Right cardiac atrium (tissue), 5 donors: ENCODE data around the gene DOK5. TPM values are rescaled to one million over a fixed set of nuclear protein-coding genes. Genes with fewer than 3 reads are reported as not detected.

Source experiments
- ATAC-seq, 2 donors: fragments of 200-7000 bp; cut with Tn5 transposase; one replicate each; pipeline versions ENCODE4 v1.8.0 to v1.9.1; 2020; ENCODE audit warnings: moderate library complexity in 2 of 2, mild to moderate bottlenecking in 1 of 2
- DNase-seq, 3 donors: peaks; one replicate each; pipeline ENCODE4 v3.0.0-alpha.2; 2020
- H3K27ac ChIP-seq: one replicate; pipeline ENCODE4 v1.5.1; 2013; ENCODE audit warnings: mild to moderate bottlenecking, low read length, control low read depth, moderate library complexity
- H3K27me3 ChIP-seq: one replicate; pipeline ENCODE4 v1.6.1; 2013; ENCODE audit not compliant: control insufficient read depth, insufficient read depth
- H3K4me1 ChIP-seq: one replicate; pipeline ENCODE4 v1.6.1; 2013; ENCODE audit warnings: low read length; ENCODE audit not compliant: control insufficient read depth, insufficient read depth
- H3K4me3 ChIP-seq: one replicate; pipeline ENCODE4 v1.5.1; 2013; ENCODE audit warnings: low read length, control low read depth
- H3K9me3 ChIP-seq: one replicate; pipeline ENCODE4 v1.6.1; 2013; ENCODE audit warnings: low read length; ENCODE audit not compliant: control insufficient read depth
- WGBS: extraction: QIAGEN DNeasy Blood & Tissue Kit; methylation state at CpG from one replicate; pipeline ENCODE4 v1.1.7; 2013; 5-methylcytosine and 5-hydroxymethylcytosine counted together
- intact Hi-C, 4 donors: fragments of 100-400 bp; cut with DNase I; formaldehyde crosslinking; loops; one replicate each; pipeline versions ENCODE4 v1.11.0 to v1.14.0; 2022 to 2023
- polyA plus RNA-seq: library from polyadenylated mRNA; stranded (reverse); fragments of 200-250 nt; gene quantifications from one replicate; pipeline ENCODE4 v1.2.3, GENCODE V29; 2013
- total RNA-seq, 4 donors: library from RNA; stranded (reverse); fragmentation: NEBNext Ultra II Directional; extraction: Animal tissue kit (Norgen Biotek cat#: 25700); gene quantifications; one replicate each; pipeline ENCODE4 v1.2.1, GENCODE V29; 2021
- donor health status: healthy with polysubstance abuse.
- donor health status: DM: no; HTN: yes; CAD: no.
- donor health status: DM: no; HTN: no; CAD: no.
- donor health status: DM: no; HTN: yes; CAD: no; lungs with severe emphysema.
- donor health status: DM: yes; HTN: yes; CAD: no.

The DOK5 gene
- total and polyA plus RNA-seq, 5 donors, result 10.6 to 20.2 (median 16.0) TPM

DNA sequence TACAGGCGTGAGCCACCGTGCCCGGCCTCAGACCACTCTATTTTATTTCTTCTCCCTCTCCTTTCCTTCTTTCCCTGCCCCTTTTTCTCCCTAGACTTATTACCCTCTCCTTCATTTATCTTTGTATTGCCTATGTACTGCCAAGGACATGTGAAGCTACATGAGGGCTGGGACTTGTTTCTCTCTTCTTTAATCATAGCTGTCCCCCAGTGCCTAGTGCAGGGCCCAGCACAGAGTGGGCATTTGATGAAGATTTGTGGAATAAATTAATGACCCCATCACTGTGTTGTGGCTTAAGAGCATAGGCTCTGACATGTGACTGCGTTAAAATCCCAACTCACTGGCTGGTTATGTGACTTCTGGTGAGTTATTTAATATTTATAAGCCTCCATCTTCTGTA lies 6.0 kb downstream of the DOK5 start:
- H3K27ac ChIP-seq, result no peak overlapping the region
- H3K4me1 ChIP-seq, result no peaks in the 10 kb centered on the region
- WGBS, result 96% methylated on average over 4 of the region's 4 CpGs
- no peak overlapping the region for H3K4me3 ChIP-seq
- DNase-seq, result peak in 1 of 3 donors; percentile 2
- H3K9me3 ChIP-seq, result no peaks in the 10 kb centered on the region
- intact Hi-C loops, result no loop called here
- ATAC-seq, result no peak
- H3K27me3 ChIP-seq, result no peaks in the 10 kb centered on the region

DNA sequence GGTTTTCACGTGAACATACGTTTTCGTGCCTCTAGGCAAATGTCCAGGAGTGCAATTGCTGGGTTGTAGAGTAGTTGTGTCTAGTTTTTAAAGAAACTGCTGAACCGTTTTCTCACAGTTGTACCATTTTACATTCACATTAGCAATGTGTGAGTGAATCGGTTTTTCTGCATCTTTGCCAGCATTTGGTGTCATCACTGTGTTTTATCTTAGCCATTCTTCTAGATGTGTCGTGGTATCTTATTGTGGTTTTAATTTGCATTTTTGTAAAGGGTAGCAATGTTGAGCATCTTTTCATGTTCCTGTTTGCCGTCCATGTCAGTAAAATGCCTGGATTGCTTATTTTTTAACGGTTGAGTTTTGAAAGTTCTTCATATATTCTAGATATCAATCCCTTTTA lies 10.2 kb downstream of the DOK5 start:
- DNase-seq (no peak), ATAC-seq (no peak)
- H3K4me1 ChIP-seq, result no peaks in the 10 kb centered on the region
- 84% methylated on average over 8 of the region's 8 CpGs for WGBS
- H3K4me3 ChIP-seq, result no peak overlapping the region
- intact Hi-C loops, result no loop called here
- H3K9me3 ChIP-seq, result no peaks in the 10 kb centered on the region
- H3K27ac ChIP-seq, result no peak overlapping the region
- no peaks in the 10 kb centered on the region for H3K27me3 ChIP-seq

DNA sequence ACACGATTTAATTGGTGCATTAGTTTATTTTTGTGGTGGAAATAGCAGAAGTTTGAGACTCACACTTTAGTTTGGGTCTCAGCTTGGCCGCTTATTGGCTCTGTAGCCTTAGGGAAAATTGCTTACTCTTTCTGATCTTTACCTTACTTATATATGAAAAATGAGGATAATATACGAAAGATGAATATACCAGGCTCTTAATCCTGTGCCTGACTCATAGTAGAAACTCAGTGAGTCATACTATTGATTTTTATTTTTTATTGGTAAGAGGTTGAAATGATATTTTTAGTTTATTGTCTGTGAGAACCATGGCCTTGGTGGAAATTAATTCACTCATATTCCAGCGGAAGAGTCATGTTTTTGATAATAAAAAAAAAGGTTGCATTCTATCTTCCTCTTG lies 11.2 kb downstream of the DOK5 start:
- no peaks in the 10 kb centered on the region for H3K27me3 ChIP-seq
- ATAC-seq (no peak), DNase-seq (no peak)
- no peak overlapping the region for H3K4me3 ChIP-seq
- 95% methylated on average over 4 of the region's 4 CpGs for WGBS
- intact Hi-C loops, result no loop called here
- H3K9me3 ChIP-seq, result no peaks in the 10 kb centered on the region
- no peaks in the 10 kb centered on the region for H3K4me1 ChIP-seq
- H3K27ac ChIP-seq, result no peak overlapping the region

DNA sequence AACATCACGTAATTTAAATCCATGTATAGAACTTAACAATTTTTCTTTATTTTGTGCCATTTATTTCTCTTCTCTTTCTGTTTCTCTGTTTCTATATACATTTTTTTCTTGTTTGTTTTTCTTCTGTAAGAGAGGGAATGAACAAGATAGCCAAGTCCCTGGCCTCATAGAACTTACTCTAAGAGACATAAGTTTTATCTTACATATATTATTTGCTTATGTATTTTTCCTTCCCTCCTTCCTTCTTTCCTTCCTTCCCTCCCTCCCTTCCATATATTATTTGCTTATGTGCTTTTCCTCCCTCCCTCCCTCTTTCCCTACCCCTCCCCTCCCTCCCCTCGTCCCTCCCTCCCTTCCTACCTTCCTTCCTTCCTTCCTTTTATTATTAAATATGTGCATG lies 13.0 kb downstream of the DOK5 start:
- Histone ChIP-seq H3K27ac (no peak overlapping the region), H3K4me3 (no peak overlapping the region), H3K27me3 (no peaks in the 10 kb centered on the region), H3K4me1 (no peaks in the 10 kb centered on the region), H3K9me3 (no peaks in the 10 kb centered on the region)
- WGBS, result 79% methylated on average over 2 of the region's 2 CpGs
- intact Hi-C loops, result no loop called here
- DNase-seq (no peak), ATAC-seq (no peak)

DNA sequence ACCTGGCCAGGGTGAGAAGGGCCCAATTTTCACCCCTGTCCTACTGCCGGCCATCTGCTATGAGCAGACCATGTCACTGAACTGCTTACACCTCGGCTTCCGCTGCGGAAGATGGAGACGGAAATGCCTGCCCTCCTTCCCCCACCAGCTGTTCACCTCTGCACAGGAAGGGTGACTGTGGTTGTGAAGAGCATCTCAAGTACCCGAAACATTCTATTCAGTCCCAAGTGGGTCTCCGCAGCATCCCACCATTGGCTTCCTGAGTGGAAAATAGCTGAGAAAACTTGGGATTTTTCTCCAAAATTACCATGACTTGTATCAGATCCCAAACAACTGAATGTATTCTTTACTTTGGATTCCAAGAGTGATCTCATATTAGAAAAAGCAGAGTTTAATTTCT lies 16.1 kb downstream of the DOK5 start:
- Histone ChIP-seq H3K4me3 (no peak overlapping the region), H3K9me3 (no peaks in the 10 kb centered on the region), H3K4me1 (no peaks in the 10 kb centered on the region), H3K27me3 (no peaks in the 10 kb centered on the region), H3K27ac (no peak overlapping the region)
- ATAC-seq, result no peak
- 75% methylated on average over 7 of the region's 7 CpGs for WGBS
- intact Hi-C loops, result no loop called here
- DNase-seq, result no peak

DNA sequence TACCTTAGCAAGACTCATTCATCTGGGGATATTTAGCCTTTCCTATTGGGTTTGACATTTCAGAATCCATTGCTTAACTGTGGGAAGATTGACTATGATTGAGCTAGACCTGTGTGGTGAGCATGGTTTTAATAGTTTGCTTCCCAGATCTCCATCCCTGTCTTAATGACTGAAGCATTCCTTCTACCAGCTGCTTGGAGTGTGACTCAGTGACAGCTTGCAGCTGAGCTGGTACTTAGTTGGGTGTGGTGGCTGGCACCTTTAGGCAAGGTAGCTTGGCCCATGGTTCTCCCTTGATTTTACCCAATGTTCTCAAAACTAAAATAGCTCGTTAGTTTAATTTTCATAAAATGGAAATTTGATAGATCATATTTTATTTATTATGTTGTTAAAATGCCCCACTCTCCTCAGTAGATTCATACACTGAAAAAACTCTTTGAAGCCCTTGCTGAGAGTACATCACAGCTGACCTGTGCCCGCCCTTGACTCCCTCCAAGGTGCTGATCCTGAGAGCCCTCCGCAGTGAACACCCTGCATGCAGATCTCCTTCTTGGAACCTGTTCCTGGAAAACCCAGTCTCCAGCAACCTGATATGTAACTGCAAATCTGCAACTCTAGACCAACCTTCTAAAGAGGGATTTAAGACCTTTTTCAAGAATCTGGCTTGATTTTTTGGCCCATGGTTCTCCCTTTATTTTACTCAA lies 19.1 kb downstream of the DOK5 start:
- no peaks in the 10 kb centered on the region for H3K27me3 ChIP-seq
- intact Hi-C loops, result no loop called here
- ATAC-seq, result no peak

DNA sequence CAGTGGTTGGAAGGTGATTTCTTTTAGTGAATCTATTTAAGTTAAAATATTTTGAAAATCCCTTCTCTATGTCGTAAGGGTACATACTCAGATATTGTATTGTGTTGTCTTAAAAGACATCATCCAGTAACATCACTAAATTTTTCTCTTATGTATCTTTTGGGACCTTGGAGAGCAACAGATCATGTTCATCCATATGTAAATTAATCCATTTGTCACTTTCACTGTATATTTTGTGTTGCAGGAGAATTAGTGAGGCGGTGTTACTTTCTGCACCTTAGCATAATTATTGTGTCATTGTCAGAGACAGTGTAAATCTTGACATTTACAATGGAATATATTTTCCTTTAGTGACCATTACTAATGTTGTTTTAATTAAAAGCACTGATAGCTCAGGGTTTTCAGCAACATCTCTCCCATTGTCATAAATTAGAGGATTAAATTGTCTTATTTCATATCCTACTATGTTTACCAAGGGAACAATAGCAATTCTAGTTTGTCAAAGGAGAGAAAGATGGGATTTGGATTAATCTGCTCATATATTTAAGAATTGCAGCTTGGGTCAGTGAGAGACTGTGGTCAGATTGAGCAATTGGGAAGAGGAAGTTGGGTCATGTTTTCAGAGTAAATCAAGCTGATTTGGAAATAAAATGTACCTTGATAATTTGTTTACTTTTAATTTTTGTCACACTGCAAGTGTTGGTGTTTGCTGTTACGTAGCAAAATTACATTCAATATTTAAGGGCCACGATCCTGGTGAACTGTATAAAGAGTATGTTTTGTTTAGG lies 22.7 kb downstream of the DOK5 start:
- Histone ChIP-seq H3K27me3 (no peaks in the 10 kb centered on the region), H3K4me3 (no peak overlapping the region), H3K27ac (no peak overlapping the region), H3K9me3 (no peaks in the 10 kb centered on the region), H3K4me1 (no peaks in the 10 kb centered on the region)
- intact Hi-C loops, result no loop called here
- WGBS, result 92% methylated on average over 4 of the region's 4 CpGs
- ATAC-seq (no peak), DNase-seq (no peak)

More for the DNA sequence above, 19.1 kb downstream of the DOK5 start:
- Histone ChIP-seq H3K9me3 (no peaks in the 10 kb centered on the region), H3K4me1 (no peaks in the 10 kb centered on the region), H3K27ac (no peak overlapping the region), H3K4me3 (no peak overlapping the region)
- 88% methylated on average over 3 of the region's 3 CpGs for WGBS
- DNase-seq, result no peak

DNA sequence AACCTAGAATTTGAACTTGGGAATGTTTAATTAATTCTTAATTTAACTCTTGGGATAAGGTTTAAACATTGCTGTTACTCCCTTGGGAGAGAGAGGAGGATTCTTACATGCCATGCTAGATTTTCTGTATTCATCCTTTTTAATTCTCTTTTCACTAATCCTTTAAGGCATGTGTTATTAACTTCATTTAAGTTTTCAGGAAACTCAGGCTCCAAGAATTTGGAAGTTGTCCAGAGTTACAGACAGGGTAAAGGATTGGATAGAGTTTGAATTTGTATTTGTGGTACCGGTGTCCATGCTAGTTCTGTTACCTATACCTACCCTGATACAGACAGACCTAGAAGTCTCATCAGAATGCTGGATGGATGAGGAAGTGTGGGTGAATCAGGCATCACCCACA lies 23.7 kb downstream of the DOK5 start:
- Histone ChIP-seq H3K4me3 (no peak overlapping the region), H3K9me3 (no peaks in the 10 kb centered on the region), H3K27me3 (no peaks in the 10 kb centered on the region), H3K4me1 (no peaks in the 10 kb centered on the region), H3K27ac (no peak overlapping the region)
- WGBS, result 91% methylated on average over 1 of the region's 1 CpG
- intact Hi-C loops, result no loop called here
- DNase-seq, result no peak
- no peak for ATAC-seq

DNA sequence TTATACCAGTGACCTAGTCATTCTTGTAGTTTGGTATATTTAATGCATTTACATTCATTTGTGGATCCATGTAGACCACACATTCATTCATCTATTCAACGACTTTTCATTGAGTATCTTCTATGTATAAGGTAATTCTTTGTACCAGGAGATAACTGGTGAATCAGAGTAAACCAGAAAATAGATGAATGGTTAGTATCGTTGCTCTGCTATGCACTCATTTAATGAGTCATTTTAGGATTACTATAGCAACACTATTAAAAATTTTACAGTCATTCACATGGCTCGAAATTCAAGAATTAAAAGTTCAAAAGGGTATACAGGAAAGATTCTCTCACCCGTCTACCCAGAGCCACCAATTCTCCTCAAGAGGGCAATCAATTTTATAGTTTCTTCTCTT lies 26.8 kb downstream of the DOK5 start:
- Histone ChIP-seq H3K4me1 (no peaks in the 10 kb centered on the region), H3K27ac (no peak overlapping the region), H3K27me3 (no peaks in the 10 kb centered on the region), H3K4me3 (no peak overlapping the region), H3K9me3 (no peaks in the 10 kb centered on the region)
- no peak for DNase-seq
- WGBS, result 88% methylated on average over 4 of the region's 4 CpGs
- ATAC-seq, result no peak
- intact Hi-C loops, result no loop called here

DNA sequence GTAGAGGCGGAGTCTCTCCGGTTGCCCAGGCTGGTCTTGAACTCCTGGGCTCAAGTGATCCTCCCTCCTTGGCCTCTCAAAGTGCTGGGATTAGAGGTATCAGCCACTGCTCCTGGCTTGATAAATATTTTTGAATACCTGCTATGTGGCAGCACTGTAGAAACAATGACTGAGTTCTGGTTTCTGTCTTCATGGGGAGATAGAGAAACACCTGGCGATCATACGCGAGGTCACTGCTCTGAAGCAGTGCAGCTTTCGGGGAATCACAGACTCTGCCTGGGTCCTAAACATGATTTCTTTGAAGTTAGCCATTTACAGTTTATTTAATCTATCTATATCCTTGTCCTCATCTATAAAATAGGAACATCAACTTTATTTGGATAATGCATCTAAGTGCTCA lies 31.2 kb downstream of the DOK5 start:
- DNase-seq (no peak), ATAC-seq (no peak)
- 98% methylated on average over 6 of the region's 6 CpGs for WGBS
- Histone ChIP-seq H3K27ac (no peak overlapping the region), H3K9me3 (no peaks in the 10 kb centered on the region), H3K4me1 (peaks cover 1% of the 10 kb centered on the region), H3K27me3 (no peaks in the 10 kb centered on the region), H3K4me3 (no peak overlapping the region)
- intact Hi-C loops, result no loop called here

DNA sequence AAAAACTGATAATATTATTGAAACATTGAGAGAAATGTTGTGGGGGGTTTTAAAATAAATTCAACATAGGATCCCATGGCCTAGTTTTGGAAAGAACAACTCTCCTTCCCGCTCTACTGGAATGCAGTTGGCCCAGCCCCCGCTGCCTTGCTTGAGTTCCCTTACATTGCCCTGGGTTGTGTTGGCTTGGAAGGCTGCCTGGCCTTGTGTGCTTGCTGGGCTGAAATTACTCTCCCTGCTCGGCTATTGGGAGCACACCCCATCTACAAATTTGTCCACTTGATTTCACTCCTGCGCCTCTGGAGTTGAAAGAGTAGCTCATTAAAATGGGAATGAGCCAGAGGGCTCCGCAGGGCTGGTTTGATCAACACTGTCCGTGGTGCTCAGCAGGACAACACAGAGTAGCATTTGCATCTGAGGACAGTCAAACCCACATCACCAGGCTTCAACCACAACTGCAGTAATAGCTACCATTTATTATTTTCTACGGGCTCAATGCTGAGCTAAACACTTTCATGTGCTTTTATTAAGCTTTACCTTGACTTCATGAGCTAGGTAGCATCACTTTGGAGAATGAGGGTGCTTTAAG lies 35.2 kb downstream of the DOK5 start:
- ATAC-seq (peak; percentile 50 to 57), DNase-seq (peak in 2 of 3 donors; percentile 57 to 72)
- H3K4me1 ChIP-seq, result peaks cover 1% of the 10 kb centered on the region
- H3K27me3 ChIP-seq, result no peaks in the 10 kb centered on the region
- intact Hi-C loops, result no loop called here
- H3K4me3 ChIP-seq, result no peak overlapping the region
- no peak overlapping the region for H3K27ac ChIP-seq
- 64% methylated on average over 7 of the region's 7 CpGs for WGBS
- no peaks in the 10 kb centered on the region for H3K9me3 ChIP-seq
